Lower leg skin (tissue), 4 donors: ENCODE results near the gene LYL1. TPM values are rescaled to one million over a fixed set of nuclear protein-coding genes. Genes with fewer than 3 reads are reported as not detected.
A peak's percentile ranks its signal among the peaks of the same experiment; 100 is the strongest.

ENCODE experiments used
- DNase-seq, 2 donors: peaks; one replicate each; pipeline ENCODE4 v3.0.0-alpha.2; 2019; ENCODE audit warnings: low spot score in 2 of 2
- H3K4me3 ChIP-seq: fragments of 200-600 bp; sonication (generic); 2 replicates; pipeline ENCODE4 v1.5.1; 2017; ENCODE audit warnings: mild to moderate bottlenecking, low read depth; ENCODE audit not compliant: poor library complexity, severe bottlenecking
- CTCF ChIP-seq, 3 donors: fragments of 450-650 bp; IDR thresholded peaks; one replicate each; pipeline ENCODE4 v1.5.1; 2016; ENCODE audit warnings: antibody characterized with exemption in 3 of 3, mild to moderate bottlenecking in 3 of 3, moderate library complexity in 2 of 3
- POLR2A ChIP-seq, 2 donors: fragments of 450-650 bp; IDR thresholded peaks; one replicate each; pipeline ENCODE4 v1.6.1; 2016 to 2017; ENCODE audit warnings: antibody characterized with exemption in 2 of 2, mild to moderate bottlenecking in 1 of 2, moderate library complexity in 1 of 2
- WGBS, 2 donors: methylation state at CpG; one replicate each; pipeline ENCODE4 v1.1.5; 2018; 5-methylcytosine and 5-hydroxymethylcytosine counted together
- intact Hi-C: fragments of 100-400 bp; cut with DNase I; formaldehyde crosslinking; loops from one replicate; pipeline ENCODE4 v1.15.0; 2023; ENCODE audit warnings: low total_unique reads
- total RNA-seq, 4 donors: library from RNA; depleted of rRNA; stranded (reverse); fragments of >200 nt; gene quantifications; one replicate each; pipeline ENCODE4 v1.1.0, GENCODE V29; 2016

The LYL1 gene
- total RNA-seq, 4 donors from 2014 or later = 4.9 to 8.3 (median 7.0) TPM

- no peak for DNase-seq
- H3K4me3 ChIP-seq = no peak overlapping the region
- TF ChIP-seq POLR2A (IDR thresholded peaks at IDR 0.05) = no peak
- no peak for TF ChIP-seq CTCF (IDR thresholded peaks at IDR 0.05)
- intact Hi-C loops = loop anchor here (5.0 to 10.0 kb wide), 2 partner anchors 78 to 1845 kb away; no protein-coding TSS in a partner anchor
Measured at GRCh38 chr19:13062317-13062716, 40.3 kb downstream of the LYL1 start.

GRCh38 chr19:13060964-13061927 is 41.4 kb downstream of the LYL1 start:
- peak; percentile 78 to 97 for DNase-seq
- intact Hi-C loops = loop anchor here (5.0 to 10.0 kb wide), 2 partner anchors 76 to 1844 kb away; no protein-coding TSS in a partner anchor
- no peak overlapping the region for H3K4me3 ChIP-seq
- TF ChIP-seq CTCF (IDR thresholded peaks at IDR 0.05) (peak in 2 of 3 donors; percentile 46 to 86), POLR2A (IDR thresholded peaks at IDR 0.05) (no peak)
- WGBS, 2 donors = 1% methylated on average over 19 to 39 of the region's 40 CpGs

DNA sequence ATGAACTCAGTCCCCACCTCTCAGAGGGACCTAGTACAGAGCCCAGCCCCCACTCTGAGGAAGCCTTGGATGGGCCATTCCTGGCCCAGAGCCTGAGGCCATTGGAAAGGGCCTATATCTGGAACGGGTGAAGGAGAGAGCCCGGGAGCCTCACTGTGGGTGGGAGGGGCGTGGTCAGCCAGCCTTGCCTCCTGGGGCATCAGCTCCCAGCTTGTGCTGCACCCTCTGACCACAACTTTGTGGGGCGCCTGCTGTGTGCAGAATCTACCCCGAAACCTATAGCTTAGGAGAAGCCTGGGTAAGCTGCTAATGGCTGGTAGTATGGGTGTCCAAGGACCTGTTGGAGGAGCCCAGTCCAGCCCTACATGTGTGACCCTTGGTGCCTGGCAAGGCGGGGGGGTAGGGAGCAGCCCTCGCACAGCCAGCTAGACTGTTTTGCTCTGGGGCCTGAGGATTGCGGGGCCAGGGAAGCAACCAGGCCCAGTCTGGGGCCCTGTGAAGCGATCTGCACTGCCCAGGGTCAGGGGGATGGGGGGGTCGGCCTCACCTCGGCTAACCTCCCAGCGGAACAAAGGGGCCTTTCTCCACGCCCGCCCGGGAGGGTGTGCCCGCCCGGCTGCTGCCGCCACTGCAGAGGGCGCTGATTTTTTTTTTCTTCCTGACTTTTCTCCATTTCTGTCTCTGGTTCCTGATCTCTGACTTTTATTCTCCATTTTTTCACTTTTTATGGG is 42.3 kb downstream of the LYL1 start:
- no peak overlapping the region for H3K4me3 ChIP-seq
- intact Hi-C loops = loop anchor here (5.0 to 10.0 kb wide), 2 partner anchors 76 to 1843 kb away; no protein-coding TSS in a partner anchor
- no peak for DNase-seq
- 15 to 21% methylated on average over 17 to 19 of the region's 19 CpGs for WGBS, 2 donors
- TF ChIP-seq CTCF (IDR thresholded peaks at IDR 0.05) (no peak), POLR2A (IDR thresholded peaks at IDR 0.05) (no peak)

DNA sequence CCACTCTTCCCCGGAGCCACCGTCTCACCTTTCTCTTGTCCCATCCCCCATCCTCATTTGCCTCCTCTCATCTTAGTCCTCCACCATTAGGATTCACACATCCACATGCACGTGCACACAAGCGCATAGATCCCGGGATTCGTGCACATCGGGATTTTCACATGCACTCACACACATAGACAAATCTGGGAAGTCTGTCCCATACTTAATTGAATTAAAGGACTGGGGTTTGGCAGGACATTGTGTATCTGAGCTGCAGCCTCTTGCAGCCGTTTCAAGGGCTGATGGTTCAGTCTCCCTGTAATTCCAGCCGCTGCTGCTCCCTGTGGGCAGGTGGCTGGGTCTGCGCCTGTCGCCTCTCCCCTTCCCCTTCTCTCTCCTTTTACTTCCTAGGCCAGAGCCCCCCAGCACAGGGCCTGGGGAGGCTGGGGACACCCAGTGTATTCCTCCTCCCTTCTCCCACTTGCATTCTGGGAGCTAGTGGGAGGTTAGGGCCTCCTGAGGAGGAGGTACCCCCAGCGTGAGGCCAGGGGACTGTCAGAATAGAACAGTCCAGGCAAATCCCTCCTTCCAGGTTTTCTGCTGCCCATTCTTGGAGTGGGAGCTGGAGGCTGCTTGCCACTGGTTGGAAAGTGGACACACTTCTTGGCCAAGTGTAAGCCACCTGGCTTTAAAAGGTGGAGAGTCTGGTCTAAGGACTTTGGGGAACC is 43.6 kb downstream of the LYL1 start:
- 40% methylated on average over 11 to 12 of the region's 12 CpGs for WGBS, 2 donors
- intact Hi-C loops = no loop called here
- no peak for TF ChIP-seq POLR2A (IDR thresholded peaks at IDR 0.05)
- TF ChIP-seq CTCF (IDR thresholded peaks at IDR 0.05) = no peak
- no peak for DNase-seq
- no peak overlapping the region for H3K4me3 ChIP-seq

- DNase-seq = no peak
- WGBS, 2 donors = 43 to 51% methylated on average over 2 of the region's 2 CpGs
Measured at GRCh38 chr19:13057744-13058143, 44.9 kb downstream of the LYL1 start.

More at GRCh38 chr19:13057744-13058143, 44.9 kb downstream of the LYL1 start:
- intact Hi-C loops = no loop called here
- no peak overlapping the region for H3K4me3 ChIP-seq
- TF ChIP-seq CTCF (IDR thresholded peaks at IDR 0.05) (no peak), POLR2A (IDR thresholded peaks at IDR 0.05) (no peak)
